GM21367 (cell line): ENCODE measurements around the gene DPF1.
"Not testable (repeated sequence)": the region's sequence is repeated elsewhere in the genome, so short reads cannot be mapped to it uniquely, and the experiment has no call there.

Experiments
- ATAC-seq: cut with Tn5 transposase; IDR thresholded peaks from one replicate; pipeline ENCODE4 v1.9.1; 2021; ENCODE audit not compliant: unreplicated experiment

The DPF1 gene

GRCh38 chr19:38224014-38224862 lies at the start of gene DPF1:
Gene DPF1 (minus strand): TSS chr19:38224222. CDS start chr19:38224142, 80 bp downstream.
- ATAC-seq: no peak

DNA sequence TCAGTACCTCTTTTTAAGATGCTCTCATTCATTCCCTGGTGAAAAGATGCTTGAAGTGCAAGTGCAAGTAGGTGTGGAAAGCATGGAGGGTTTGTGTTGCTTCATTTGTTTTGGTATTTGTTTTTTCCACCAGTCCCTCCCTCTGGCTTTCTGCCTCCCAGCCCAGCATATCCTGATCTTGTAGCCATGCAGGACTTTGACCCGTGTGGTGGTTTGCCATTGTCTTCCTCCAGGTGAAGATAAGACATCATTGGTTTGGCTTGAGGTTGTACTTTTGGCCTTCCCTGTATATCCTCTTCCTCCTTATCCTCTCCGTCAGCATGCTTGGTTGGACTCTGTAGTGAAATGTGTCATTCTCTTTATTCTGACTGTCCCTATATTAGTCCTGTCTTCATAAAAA lies 49.5 kb upstream of the DPF1 start:
- no peak for ATAC-seq

DNA sequence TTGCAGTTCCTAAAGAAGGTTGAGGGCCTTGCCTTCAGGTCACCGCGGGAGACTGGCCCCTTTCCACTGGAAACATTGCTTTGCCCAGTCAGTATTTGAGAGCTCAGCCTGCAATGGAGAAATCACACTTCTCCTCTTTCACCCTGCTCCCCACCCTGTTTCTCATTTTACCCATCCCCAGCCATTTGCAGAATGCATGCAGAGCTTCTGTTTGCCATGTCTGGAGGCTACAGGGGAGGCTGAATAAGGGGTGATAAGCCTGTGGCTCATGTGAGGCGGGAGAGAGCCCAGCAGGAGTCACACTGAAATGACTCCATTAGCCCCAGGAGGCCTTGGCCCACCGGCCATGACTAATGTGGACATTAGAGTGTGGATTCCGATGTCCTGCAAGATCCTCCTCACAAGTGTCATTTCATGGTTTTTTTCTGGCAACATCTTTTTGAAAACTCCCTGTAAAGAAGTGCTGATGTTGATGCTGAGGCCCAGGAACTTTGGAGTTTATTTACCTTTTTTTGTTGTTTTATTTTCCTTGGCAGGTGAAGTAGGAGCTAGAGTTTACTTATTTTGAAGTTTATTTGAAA lies 46.7 kb upstream of the DPF1 start:
- ATAC-seq: no peak

DNA sequence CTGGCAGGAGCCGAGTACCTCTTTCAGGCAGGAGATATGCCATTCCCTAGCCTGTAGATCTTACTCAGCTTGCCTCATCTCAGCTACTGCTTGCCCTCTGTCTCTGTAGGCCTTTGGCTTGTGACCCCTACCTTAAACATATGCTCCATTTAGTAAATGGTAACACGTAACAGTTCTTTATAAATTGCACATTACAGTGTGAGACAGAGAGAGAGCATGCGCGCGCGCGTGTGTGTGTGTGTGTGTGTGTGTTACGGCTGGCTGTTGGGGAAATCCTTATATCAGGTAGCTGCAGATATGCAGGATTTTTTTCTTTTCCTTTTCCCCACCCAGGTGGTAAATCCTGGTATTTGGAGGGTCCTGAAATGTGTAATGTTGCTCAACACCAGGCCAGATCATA lies 44.5 kb upstream of the DPF1 start:
- no peak for ATAC-seq

DNA sequence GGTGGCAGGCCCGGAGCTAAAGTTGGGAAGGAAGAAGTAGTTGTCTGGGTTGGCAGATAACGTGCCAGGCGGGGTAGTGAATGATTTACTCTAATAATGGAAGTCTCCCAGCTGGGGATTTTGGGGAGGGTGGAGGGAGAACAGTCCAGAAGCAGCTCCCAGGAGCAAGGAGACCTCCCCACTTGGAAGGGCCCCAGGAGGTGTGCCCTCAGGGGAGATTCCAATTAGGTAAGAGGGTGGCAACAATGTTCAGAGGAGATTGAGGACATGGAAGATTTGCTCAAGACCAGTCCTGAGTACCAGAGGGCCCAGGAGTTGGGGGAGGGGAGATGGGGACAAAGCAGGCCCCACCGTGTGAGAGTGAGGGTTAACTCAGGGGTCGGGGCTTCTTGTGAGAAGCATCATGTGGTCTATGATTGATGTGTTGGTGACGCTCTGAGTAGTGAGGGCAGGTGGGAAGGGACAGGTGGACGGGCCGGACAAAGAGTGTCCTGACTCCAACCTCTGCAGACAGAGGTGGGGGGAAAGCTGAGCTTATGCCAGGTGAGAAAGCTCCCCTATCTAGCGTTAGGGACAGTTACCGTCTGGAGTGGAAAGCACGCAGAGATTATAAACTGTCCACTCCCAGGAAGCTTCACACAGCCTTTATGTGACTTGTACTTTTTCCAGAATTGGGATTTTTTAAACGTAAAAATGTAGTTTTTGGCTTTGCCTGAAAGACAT lies 43.9 kb upstream of the DPF1 start:
- ATAC-seq: no peak

DNA sequence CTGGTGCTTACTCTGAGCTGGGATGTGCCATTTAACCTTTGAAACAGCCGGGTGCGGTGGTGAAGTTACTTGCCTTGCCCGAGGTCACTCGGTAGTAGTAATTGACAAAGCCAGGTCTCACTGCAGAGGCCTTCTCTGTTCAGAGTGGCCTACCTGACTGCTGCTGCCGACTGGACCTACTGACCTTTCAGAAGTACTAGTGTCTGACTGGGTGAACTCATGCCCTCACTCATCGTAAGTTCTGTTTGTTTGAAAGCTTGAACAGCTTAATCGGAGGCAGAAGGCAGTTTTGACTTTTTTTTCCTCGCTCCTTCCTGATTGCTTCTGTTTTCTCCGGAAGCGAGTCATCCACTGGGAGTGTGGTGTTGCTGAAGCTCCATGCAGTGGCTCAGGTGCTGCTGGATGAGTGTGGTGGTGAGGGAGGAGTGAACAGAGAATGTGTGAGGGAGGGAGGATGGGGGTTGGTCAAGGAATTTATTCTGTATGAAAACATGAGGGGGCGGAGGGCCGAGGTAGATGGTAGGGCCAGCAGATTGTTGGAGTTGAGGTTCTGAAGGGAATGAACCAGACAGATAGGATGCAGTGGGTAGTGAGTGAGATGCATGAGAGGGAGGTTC lies 43.1 kb upstream of the DPF1 start:
- no peak for ATAC-seq

DNA sequence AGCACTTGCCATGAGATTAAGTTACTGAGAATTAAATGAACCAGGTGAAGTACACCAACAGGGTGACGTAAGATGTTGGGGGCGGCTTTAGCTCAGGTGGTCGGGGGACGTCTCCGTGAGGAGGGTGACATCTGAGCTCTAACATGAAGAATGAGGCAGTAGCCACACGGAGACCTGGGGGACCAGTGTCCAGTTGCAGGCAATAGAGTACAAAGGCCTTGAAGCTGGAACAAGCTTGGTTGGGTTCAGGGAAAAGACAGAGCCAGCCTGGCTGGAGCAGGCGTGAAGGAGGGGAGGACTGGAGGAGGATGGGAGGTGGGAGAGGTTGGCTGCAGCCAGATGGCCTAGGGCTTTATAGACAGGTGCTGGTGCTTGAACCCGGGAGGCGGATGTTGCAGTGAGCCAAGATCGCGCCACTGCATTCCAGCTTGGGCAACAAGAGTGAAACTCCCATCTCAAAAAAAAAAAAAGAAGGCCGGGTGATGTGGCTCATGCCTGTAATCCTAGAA lies 42.0 kb upstream of the DPF1 start:
- no peak for ATAC-seq

- ATAC-seq: no peak
Measured at GRCh38 chr19:38265213-38265861, 41.3 kb upstream of the DPF1 start.

DNA sequence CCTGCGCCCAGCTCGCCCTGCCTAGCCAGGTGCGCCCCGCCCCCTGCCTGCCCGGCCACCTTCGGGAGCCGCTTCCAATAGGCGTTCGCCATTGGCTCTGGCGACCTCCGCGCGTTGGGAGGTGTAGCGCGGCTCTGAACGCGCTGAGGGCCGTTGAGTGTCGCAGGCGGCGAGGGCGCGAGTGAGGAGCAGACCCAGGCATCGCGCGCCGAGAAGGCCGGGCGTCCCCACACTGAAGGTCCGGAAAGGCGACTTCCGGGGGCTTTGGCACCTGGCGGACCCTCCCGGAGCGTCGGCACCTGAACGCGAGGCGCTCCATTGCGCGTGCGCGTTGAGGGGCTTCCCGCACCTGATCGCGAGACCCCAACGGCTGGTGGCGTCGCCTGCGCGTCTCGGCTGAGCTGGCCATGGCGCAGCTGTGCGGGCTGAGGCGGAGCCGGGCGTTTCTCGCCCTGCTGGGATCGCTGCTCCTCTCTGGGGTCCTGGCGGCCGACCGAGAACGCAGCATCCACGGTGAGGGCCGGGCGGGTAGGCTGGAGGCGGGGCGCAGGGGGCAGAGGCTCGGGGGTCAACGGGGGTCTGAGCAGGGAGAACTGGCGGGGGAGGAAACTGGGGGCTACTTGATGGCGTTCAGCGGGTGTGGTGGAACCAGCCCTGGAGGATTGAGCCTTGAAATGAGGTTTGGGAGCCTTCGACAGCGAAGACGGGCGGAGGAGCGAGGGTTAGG lies 40.6 kb upstream of the DPF1 start, which contains the start of gene SPINT2:
SPINT2 (plus strand) TSS at position 88 of the 727 bp plus-strand sequence; CDS start at position 408, 320 bp downstream.
- ATAC-seq: no peak

- ATAC-seq: no peak
Measured at GRCh38 chr19:38263689-38264485, 39.9 kb upstream of the DPF1 start.

DNA sequence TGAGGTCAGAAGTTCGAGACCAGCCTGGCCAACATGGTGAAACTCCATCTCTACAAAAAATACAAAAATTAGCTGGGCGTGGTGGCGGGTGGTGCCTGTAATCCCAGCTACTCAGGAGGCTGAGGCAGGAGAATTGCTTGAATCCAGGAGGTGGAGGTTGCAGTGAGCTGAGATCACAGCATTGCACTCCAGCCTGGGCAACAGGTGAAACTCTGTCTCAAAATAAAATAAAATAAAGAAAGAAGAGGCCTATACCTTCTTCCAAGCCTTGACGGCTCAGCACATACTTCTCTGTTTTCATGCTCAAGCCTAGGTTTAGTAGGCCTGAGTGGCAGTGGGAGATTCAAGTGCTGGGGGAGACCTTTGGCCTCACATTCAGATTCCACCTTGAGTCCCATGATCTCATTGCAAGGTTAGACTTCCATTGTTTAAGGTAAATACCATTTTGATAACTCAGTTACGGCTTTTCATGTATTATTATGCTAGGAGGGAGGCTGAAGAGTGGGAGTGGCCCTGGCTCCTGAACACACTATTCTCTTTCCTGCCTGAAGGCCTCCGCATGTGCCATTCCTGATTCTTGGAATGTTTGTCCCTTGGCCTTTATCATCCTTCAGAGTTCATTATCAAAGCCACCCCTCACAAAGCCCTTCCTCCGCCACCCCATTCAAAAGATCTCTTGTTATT lies 38.7 kb upstream of the DPF1 start:
- no peak for ATAC-seq

- not testable (repeated sequence) for ATAC-seq
Measured at GRCh38 chr19:38261942-38262341, 37.9 kb upstream of the DPF1 start.

GRCh38 chr19:38255383-38256014 lies 31.5 kb upstream of the DPF1 start:
- ATAC-seq: no peak

GRCh38 chr19:38253788-38254187 lies 29.8 kb upstream of the DPF1 start:
- no peak for ATAC-seq

- ATAC-seq: no peak
Measured at GRCh38 chr19:38252941-38253691, 29.1 kb upstream of the DPF1 start.

DNA sequence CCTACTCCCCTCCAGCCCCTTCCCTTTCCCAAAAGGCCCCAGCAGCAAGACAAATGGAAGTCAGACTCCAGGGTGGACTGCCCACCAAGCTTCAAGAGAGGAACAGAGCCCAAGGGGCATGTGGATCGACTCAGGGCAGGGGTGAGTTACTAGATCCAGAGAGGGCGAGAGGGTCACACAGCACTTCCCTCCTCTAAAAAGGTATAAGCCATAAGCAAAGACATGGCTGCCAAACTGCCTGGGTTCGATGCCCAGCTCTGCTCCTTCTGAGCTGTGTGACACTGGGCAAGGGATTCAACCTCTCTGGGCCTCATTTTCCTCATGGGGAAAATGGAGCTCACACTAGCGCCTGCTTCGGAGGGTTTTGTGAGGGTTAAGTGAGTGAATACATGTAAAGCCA lies 28.4 kb upstream of the DPF1 start:
- no peak for ATAC-seq

GRCh38 chr19:38251564-38252051 lies 27.6 kb upstream of the DPF1 start:
- ATAC-seq: no peak
